Activated T-cell treated with anti-CD3 and anti-CD28 coated beads, Interleukin-2, amount 50 U/mL, for 4 hours (primary cell): ENCODE data around the gene PTS. TPM values are rescaled to one million over a fixed set of nuclear protein-coding genes. Genes with fewer than 3 reads are reported as not detected.
A peak's percentile ranks its signal among the peaks of the same experiment; 100 is the strongest.
"Not testable (repeated sequence)": the region's sequence is repeated elsewhere in the genome, so short reads cannot be mapped to it uniquely, and the experiment has no call there.

Source experiments
- ATAC-seq, 2 donors: fragments of 200-7000 bp; cut with Tn5 transposase; one replicate each; pipeline ENCODE4 v1.10.0; 2021
- DNase-seq: peaks from one replicate; pipeline ENCODE4 v3.0.0-alpha.2; 2020
- H3K27me3 Mint-ChIP-seq: one replicate; pipeline ENCODE4 v1.8.0; 2021; ENCODE audit warnings: low read depth, mixed read lengths
- H3K36me3 Mint-ChIP-seq: one replicate; pipeline ENCODE4 v1.8.0; 2022; ENCODE audit warnings: mixed read lengths; ENCODE audit not compliant: insufficient read depth
- H3K4me1 Mint-ChIP-seq: one replicate; pipeline ENCODE4 v1.8.0; 2021; ENCODE audit warnings: low read depth, mixed read lengths
- H3K4me3 Mint-ChIP-seq: one replicate; pipeline ENCODE4 v1.8.0; 2021; ENCODE audit warnings: mild to moderate bottlenecking, moderate library complexity, mixed read lengths
- H3K9me3 Mint-ChIP-seq: one replicate; pipeline ENCODE4 v1.8.0; 2021; ENCODE audit warnings: mixed read lengths
- total RNA-seq, 3 donors: library from RNA; stranded (reverse); gene quantifications; one replicate each; pipeline ENCODE4 v1.2.1, GENCODE V29; 2021

PTS gene
- total RNA-seq: 10 to 100 TPM; 39.0 to 49.4 (median 44.9) TPM

DNA sequence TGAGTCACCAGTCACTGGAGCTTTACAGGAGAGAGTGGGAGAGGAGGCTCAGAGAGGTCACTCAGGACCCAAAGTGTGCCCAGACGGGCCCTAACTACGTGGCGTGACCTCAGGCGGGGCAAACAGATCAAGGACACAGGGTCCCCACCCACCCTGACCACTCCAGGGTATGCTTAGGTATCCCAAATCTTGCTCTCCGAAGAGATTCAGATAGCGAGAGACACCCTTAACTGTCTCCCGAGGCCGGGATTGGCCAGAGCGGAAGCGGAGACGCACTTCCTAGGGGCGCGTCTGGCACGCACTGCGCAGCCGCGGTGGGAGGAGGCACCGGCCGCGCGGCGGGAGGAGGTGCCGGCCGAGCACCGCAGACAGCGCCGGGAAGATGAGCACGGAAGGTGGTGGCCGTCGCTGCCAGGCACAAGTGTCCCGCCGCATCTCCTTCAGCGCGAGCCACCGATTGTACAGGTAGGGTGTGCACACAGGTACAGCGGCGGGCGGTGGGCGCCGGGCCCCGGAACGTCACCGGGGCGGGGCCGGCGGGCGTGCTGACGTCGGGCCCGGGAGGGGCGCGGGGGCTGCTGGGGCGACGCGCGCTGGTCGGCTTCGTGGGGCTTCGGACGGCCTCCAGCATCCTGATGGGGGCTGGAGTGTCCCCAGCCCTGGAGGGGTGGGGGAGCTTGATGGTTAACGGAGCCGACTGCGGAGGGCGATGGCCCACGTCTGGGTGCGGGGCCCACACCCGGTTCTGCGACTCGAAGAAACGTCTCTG is at the start of gene PTS:
Gene PTS, plus strand, starts transcription at position 367 of the 769 bp plus-strand sequence. Its CDS starts 16 bp downstream, at position 383.
- DNase-seq: peak; percentile 73
- Mint-ChIP-seq H3K4me1 (peaks cover 17% of the 10 kb centered on the region), H3K27me3 (no peaks in the 10 kb centered on the region), H3K4me3 (peak within 1 kb of the TSS; percentile 89), H3K36me3 (peaks cover 20% of the 10 kb centered on the region), H3K9me3 (no peaks in the 10 kb centered on the region)
- peak; percentile 96 to 97 for ATAC-seq

DNA sequence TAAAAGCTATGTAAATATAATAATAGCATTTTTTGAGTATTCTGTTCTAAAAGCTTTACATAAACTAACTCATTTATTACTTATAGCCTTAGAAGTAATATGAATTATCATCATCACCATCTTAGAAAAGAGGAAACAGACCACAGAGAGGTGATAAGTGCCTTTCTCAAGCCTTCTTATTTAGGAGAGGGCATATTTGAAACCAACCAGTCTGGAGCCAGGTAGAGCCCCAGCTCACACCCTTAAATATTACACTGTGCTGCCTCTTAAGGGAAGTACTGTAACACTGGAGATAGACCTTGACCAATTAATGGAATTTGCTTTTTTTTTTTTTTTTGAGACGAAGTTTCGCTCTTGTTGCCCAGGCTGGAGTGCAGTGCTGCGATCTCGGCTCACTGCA is 48.6 kb upstream of the PTS start:
- DNase-seq: no peak
- peaks cover 25% of the 10 kb centered on the region for H3K27me3 Mint-ChIP-seq
- H3K4me1 Mint-ChIP-seq: peaks cover 12% of the 10 kb centered on the region
- ATAC-seq: no peak
- H3K4me3 Mint-ChIP-seq: no peak overlapping the region
- peaks cover 2% of the 10 kb centered on the region for H3K36me3 Mint-ChIP-seq
- H3K9me3 Mint-ChIP-seq: no peaks in the 10 kb centered on the region

- Mint-ChIP-seq H3K4me1 (peaks cover 12% of the 10 kb centered on the region), H3K36me3 (peaks cover 2% of the 10 kb centered on the region), H3K27me3 (peaks cover 25% of the 10 kb centered on the region), H3K9me3 (no peaks in the 10 kb centered on the region), H3K4me3 (no peak overlapping the region)
- DNase-seq (no peak), ATAC-seq (no peak)
Measured at GRCh38 chr11:112178428-112178827, 47.8 kb upstream of the PTS start.

- ATAC-seq: no peak
Measured at GRCh38 chr11:112178936-112179335, 47.3 kb upstream of the PTS start.

GRCh38 chr11:112179601-112180000 is 46.6 kb upstream of the PTS start:
- H3K9me3 Mint-ChIP-seq: no peaks in the 10 kb centered on the region
- H3K27me3 Mint-ChIP-seq: peaks cover 25% of the 10 kb centered on the region
- no peak overlapping the region for H3K4me3 Mint-ChIP-seq
- ATAC-seq (no peak), DNase-seq (no peak)
- H3K4me1 Mint-ChIP-seq: peaks cover 10% of the 10 kb centered on the region
- peaks cover 2% of the 10 kb centered on the region for H3K36me3 Mint-ChIP-seq

More at GRCh38 chr11:112178936-112179335, 47.3 kb upstream of the PTS start:
- peaks cover 27% of the 10 kb centered on the region for H3K27me3 Mint-ChIP-seq
- H3K36me3 Mint-ChIP-seq: peaks cover 2% of the 10 kb centered on the region
- H3K4me3 Mint-ChIP-seq: no peak overlapping the region
- no peaks in the 10 kb centered on the region for H3K9me3 Mint-ChIP-seq
- DNase-seq: no peak
- H3K4me1 Mint-ChIP-seq: peaks cover 12% of the 10 kb centered on the region

DNA sequence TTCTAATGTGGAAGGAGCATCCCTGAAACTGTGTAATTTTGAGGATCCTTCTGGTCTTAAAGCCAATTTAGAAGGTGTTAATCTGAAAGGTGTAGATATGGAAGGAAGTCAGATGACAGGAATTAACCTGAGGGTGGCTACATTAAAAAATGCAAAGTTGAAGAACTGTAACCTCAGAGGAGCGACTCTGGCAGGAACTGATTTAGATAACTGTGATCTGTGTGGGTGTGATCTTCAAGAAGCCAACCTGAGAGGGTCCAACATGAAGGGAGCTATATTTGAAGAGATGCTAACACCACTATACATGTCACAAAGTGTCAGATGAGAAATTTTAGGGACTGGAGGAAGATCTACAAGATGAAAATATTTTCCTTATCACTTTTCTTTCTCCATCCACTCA is 43.4 kb upstream of the PTS start:
- Mint-ChIP-seq H3K27me3 (peaks cover 10% of the 10 kb centered on the region), H3K36me3 (peaks cover 2% of the 10 kb centered on the region)
- ATAC-seq: no peak

DNA sequence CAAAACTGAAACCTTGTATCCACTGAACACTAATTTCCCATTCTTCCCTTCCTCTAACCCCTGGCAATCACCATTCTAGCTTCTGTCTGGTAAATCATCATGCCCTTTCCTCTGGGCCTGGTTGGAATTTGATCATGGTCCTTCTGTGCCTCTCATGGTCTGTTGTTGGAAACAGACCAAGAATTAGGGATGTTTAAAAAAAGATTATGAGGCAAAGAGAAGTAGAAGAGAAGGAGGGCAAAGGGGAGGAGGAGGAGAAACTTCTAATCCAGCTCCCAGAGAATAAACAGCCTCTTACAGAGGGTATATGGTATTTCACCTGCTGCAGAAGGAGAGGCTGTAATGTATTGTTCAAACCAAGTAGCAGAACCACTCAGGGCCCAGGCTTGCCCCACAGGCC is 40.3 kb upstream of the PTS start:
- Mint-ChIP-seq H3K27me3 (peaks cover 7% of the 10 kb centered on the region), H3K4me1 (no peaks in the 10 kb centered on the region), H3K9me3 (no peaks in the 10 kb centered on the region), H3K36me3 (no peaks in the 10 kb centered on the region), H3K4me3 (no peak overlapping the region)
- ATAC-seq: no peak
- DNase-seq: no peak

More for the DNA sequence above, 43.4 kb upstream of the PTS start:
- Mint-ChIP-seq H3K9me3 (no peaks in the 10 kb centered on the region), H3K4me1 (peaks cover 1% of the 10 kb centered on the region), H3K4me3 (no peak overlapping the region)
- no peak for DNase-seq

GRCh38 chr11:112186304-112186703 is 39.9 kb upstream of the PTS start:
- Mint-ChIP-seq H3K27me3 (peaks cover 7% of the 10 kb centered on the region), H3K36me3 (no peaks in the 10 kb centered on the region), H3K4me1 (no peaks in the 10 kb centered on the region), H3K9me3 (no peaks in the 10 kb centered on the region), H3K4me3 (no peak overlapping the region)
- ATAC-seq (no peak), DNase-seq (no peak)

GRCh38 chr11:112195113-112195512 is 31.1 kb upstream of the PTS start:
- not testable (repeated sequence) for ATAC-seq, DNase-seq, H3K36me3 Mint-ChIP-seq

GRCh38 chr11:112195951-112196351 is 30.3 kb upstream of the PTS start:
- ATAC-seq: no peak
- DNase-seq: no peak
- Mint-ChIP-seq H3K36me3 (no peaks in the 10 kb centered on the region), H3K4me1 (no peaks in the 10 kb centered on the region), H3K27me3 (no peaks in the 10 kb centered on the region), H3K4me3 (no peak overlapping the region), H3K9me3 (no peaks in the 10 kb centered on the region)

More at GRCh38 chr11:112195113-112195512, 31.1 kb upstream of the PTS start:
- not testable (repeated sequence) for H3K27me3 Mint-ChIP-seq, H3K4me1 Mint-ChIP-seq, H3K9me3 Mint-ChIP-seq, H3K4me3 Mint-ChIP-seq

GRCh38 chr11:112196519-112197087 is 29.6 kb upstream of the PTS start:
- no peak overlapping the region for H3K4me3 Mint-ChIP-seq
- H3K9me3 Mint-ChIP-seq: no peaks in the 10 kb centered on the region
- H3K36me3 Mint-ChIP-seq: no peaks in the 10 kb centered on the region

DNA sequence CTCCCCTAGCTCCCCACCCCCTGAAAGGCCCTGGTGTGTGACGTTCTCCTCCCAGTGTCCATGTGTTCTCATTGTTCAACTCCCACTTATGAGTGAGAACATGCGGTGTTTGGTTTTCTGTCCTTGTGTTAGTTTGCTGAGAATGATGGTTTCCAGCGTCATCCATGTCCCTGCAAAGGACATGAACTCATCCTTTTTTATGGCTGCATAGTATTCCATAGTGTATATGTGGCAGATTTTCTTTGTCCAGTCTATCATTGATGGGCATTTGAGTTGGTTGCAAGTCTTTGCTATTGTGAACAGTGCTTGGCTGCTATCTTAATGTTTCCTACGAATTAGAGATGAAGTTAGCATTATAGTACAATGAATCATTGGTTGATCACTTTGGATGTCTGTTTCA is 27.1 kb upstream of the PTS start:
- H3K4me1 Mint-ChIP-seq, DNase-seq, H3K4me3 Mint-ChIP-seq, H3K27me3 Mint-ChIP-seq, H3K36me3 Mint-ChIP-seq, H3K9me3 Mint-ChIP-seq, ATAC-seq: not testable (repeated sequence)

More at GRCh38 chr11:112196519-112197087, 29.6 kb upstream of the PTS start:
- Mint-ChIP-seq H3K27me3 (no peaks in the 10 kb centered on the region), H3K4me1 (no peaks in the 10 kb centered on the region)
- ATAC-seq: no peak
- DNase-seq: no peak

- no peaks in the 10 kb centered on the region for H3K4me1 Mint-ChIP-seq
- H3K27me3 Mint-ChIP-seq: no peaks in the 10 kb centered on the region
- DNase-seq (no peak), ATAC-seq (no peak)
- no peaks in the 10 kb centered on the region for H3K9me3 Mint-ChIP-seq
- no peaks in the 10 kb centered on the region for H3K36me3 Mint-ChIP-seq
- no peak overlapping the region for H3K4me3 Mint-ChIP-seq
Measured at GRCh38 chr11:112200252-112200651, 26.0 kb upstream of the PTS start.

- ATAC-seq (no peak), DNase-seq (no peak)
- no peaks in the 10 kb centered on the region for H3K27me3 Mint-ChIP-seq
- no peak overlapping the region for H3K4me3 Mint-ChIP-seq
- no peaks in the 10 kb centered on the region for H3K9me3 Mint-ChIP-seq
- peaks cover 1% of the 10 kb centered on the region for H3K4me1 Mint-ChIP-seq
- no peaks in the 10 kb centered on the region for H3K36me3 Mint-ChIP-seq
Measured at GRCh38 chr11:112206071-112206470, 20.2 kb upstream of the PTS start.

DNA sequence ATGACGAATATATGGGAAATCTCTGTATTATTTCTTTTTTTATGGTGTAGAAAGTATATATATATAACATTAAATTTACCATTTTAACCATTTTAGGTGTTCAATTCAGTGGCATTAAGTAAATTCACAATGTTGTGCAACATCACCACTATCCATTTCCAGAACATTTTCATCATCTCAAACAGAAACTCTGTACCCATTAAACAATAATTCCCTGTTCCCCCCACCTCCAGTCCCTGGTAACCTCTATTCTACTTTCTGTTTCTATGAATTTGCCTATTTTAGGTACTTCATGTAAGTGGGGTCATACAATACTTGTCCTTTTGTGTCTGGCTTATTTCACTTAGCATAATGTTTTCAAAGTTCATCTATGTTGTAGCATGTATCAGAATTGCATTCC is 15.3 kb upstream of the PTS start:
- Mint-ChIP-seq H3K9me3 (no peaks in the 10 kb centered on the region), H3K36me3 (no peaks in the 10 kb centered on the region), H3K27me3 (no peaks in the 10 kb centered on the region), H3K4me1 (peaks cover 13% of the 10 kb centered on the region), H3K4me3 (no peak overlapping the region)
- DNase-seq (no peak), ATAC-seq (no peak)
